Adrenal gland (tissue), 12 donors: Measurements from ENCODE around the gene MCM6. TPM values are rescaled to one million over a fixed set of nuclear protein-coding genes. Genes with fewer than 3 reads are reported as not detected.

Experiments
- DNase-seq, 7 donors: peaks; one replicate each; pipeline ENCODE4 v3.0.0-alpha.2; 2019 to 2020
- H3K27ac ChIP-seq, 5 donors: fragments of 200-600 bp; sonication (generic) in 4 of 5; 1 replicate in 3 of 5; 2 replicates in 2 of 5; pipeline versions ENCODE4 v1.5.1 to v1.8.0; 2016 to 2020; ENCODE audit warnings: mild to moderate bottlenecking in 1 of 5
- H3K27me3 ChIP-seq: fragments of 200-600 bp; 2 replicates; pipeline ENCODE4 v1.8.0; 2021
- H3K36me3 ChIP-seq, 2 donors: fragments of 200-600 bp; replicated peaks in 1 of 2; 1 replicate in 1 of 2; 2 replicates in 1 of 2; pipeline versions ENCODE4 v1.5.1 to v1.8.0; 2018 to 2022
- H3K4me1 ChIP-seq, 2 donors: fragments of 200-600 bp; replicated peaks in 1 of 2; 1 replicate in 1 of 2; 2 replicates in 1 of 2; pipeline versions ENCODE4 v1.5.1 to v1.8.0; 2018 to 2021
- H3K4me3 ChIP-seq, 4 donors: fragments of 200-600 bp; sonication (generic) in 3 of 4; one replicate each; pipeline ENCODE4 v1.5.1; 2016 to 2018
- H3K9me3 ChIP-seq, 3 donors: fragments of 200-600 bp; sonication (generic) in 1 of 3; replicated peaks in 1 of 3; 1 replicate in 2 of 3; 2 replicates in 1 of 3; pipeline versions ENCODE4 v1.5.1 to v1.8.0; 2016 to 2021
- CTCF ChIP-seq, 6 experiments: fragments of 450-650 bp in 4 of 6; fragments of 200-600 bp in 2 of 6; sonication (generic) in 1 of 6; IDR thresholded peaks; 1 replicate in 5 of 6; 2 replicates in 1 of 6; pipeline versions ENCODE4 v1.5.1 to v1.8.0; 2016 to 2021; ENCODE audit warnings: antibody characterized with exemption in 6 of 6, mild to moderate bottlenecking in 2 of 6, moderate library complexity in 1 of 6
- POLR2A ChIP-seq, 2 donors: fragments of 450-650 bp; IDR thresholded peaks; one replicate each; pipeline ENCODE4 v1.6.1; 2017; ENCODE audit warnings: antibody characterized with exemption in 2 of 2, mild to moderate bottlenecking in 2 of 2, moderate library complexity in 1 of 2
- WGBS, 4 donors: extraction: QIAGEN DNeasy Blood & Tissue Kit in 2 of 4; methylation state at CpG; one replicate each; pipeline versions ENCODE4 v1.1.5 to v1.1.7; 2013 to 2017; 5-methylcytosine and 5-hydroxymethylcytosine counted together
- intact Hi-C, 2 donors: fragments of 100-400 bp; cut with DNase I; formaldehyde crosslinking; loops; one replicate each; pipeline versions ENCODE4 v1.14.1 to v1.15.0; 2022 to 2023
- polyA plus RNA-seq, 3 donors: library from polyadenylated mRNA; stranded (reverse); fragments of 200-250 nt in 2 of 3; fragments of 350-450 nt in 1 of 3; fragmentation: Illumina TruSeq in 1 of 3; extraction: RNeasy Lipid Tissue Mini Kit (QIAGEN cat#74804) in 1 of 3; gene quantifications; one replicate each; pipeline ENCODE4 v1.2.3, GENCODE V29; 2013 to 2014
- total RNA-seq, 9 donors: library from RNA; depleted of rRNA in 4 of 9; stranded (reverse); fragments of >200 nt in 4 of 9; fragments of 120-200 nt in 1 of 9; fragmentation: NEBNext Ultra II Directional in 1 of 9; extraction: Animal tissue kit (Norgen Biotek cat#: 25700) in 1 of 9; gene quantifications; one replicate each; pipeline versions ENCODE4 v1.1.0 to v1.2.4, GENCODE V29; 2013 to 2023
- donor health status: healthy with polysubstance abuse.
- donor health status: Bipolar disorder and iron deficiency.
- donor health status: DM: yes; HTN: yes; CAD: no.
- donor health status: DM: no; HTN: no; CAD: no.
- donor health status: DM: no; HTN: no; CAD: no.
- donor health status: DM: yes; HTN: yes; CAD: no.

The MCM6 gene
- total and polyA plus RNA-seq, 12 donors, result 3.4 to 18.9 (median 9.4) TPM

- TF ChIP-seq POLR2A (IDR thresholded peaks at IDR 0.05) (no peak), CTCF (IDR thresholded peaks at IDR 0.05) (no peak)
- no peak overlapping the region for H3K4me3 ChIP-seq
- WGBS, 4 donors, result 78 to 100% (median 86%) methylated on average over 1 of the region's 1 CpG
Measured at GRCh38 chr2:135822855-135823254, 53.4 kb downstream of the MCM6 start.

GRCh38 chr2:135821190-135821589 is 55.1 kb downstream of the MCM6 start:
- Histone ChIP-seq H3K27me3 (no peaks in the 10 kb centered on the region), H3K27ac (no peak overlapping the region), H3K4me3 (no peak overlapping the region), H3K4me1 (no peaks in the 10 kb centered on the region), H3K36me3 (no peaks in the 10 kb centered on the region), H3K9me3 (no peaks in the 10 kb centered on the region)
- no peak for DNase-seq
- TF ChIP-seq POLR2A (IDR thresholded peaks at IDR 0.05), result no peak
- no peak for TF ChIP-seq CTCF (IDR thresholded peaks at IDR 0.05)
- WGBS, 4 donors, result 90 to 100% (median 93%) methylated on average over 2 of the region's 2 CpGs
- intact Hi-C loops, result no loop called here

More at GRCh38 chr2:135822855-135823254, 53.4 kb downstream of the MCM6 start:
- no peaks in the 10 kb centered on the region for H3K9me3 ChIP-seq
- DNase-seq, result no peak
- H3K27ac ChIP-seq, result no peak overlapping the region
- no peaks in the 10 kb centered on the region for H3K36me3 ChIP-seq
- H3K27me3 ChIP-seq, result no peaks in the 10 kb centered on the region
- no peaks in the 10 kb centered on the region for H3K4me1 ChIP-seq
- intact Hi-C loops, result no loop called here

GRCh38 chr2:135820003-135820618 is 56.1 kb downstream of the MCM6 start:
- 52 to 77% (median 60%) methylated on average over 6 to 9 of the region's 9 CpGs for WGBS, 4 donors
- intact Hi-C loops, result no loop called here
- H3K27ac ChIP-seq, result no peak overlapping the region
- TF ChIP-seq CTCF (IDR thresholded peaks at IDR 0.05) (no peak), POLR2A (IDR thresholded peaks at IDR 0.05) (no peak)
- H3K4me1 ChIP-seq, result no peaks in the 10 kb centered on the region
- no peak for DNase-seq
- H3K9me3 ChIP-seq, result no peaks in the 10 kb centered on the region
- H3K4me3 ChIP-seq, result no peak overlapping the region
- no peaks in the 10 kb centered on the region for H3K27me3 ChIP-seq
- no peaks in the 10 kb centered on the region for H3K36me3 ChIP-seq

- intact Hi-C loops, result no loop called here
- peak in 1 of 7 donors; percentile 8 for DNase-seq
- WGBS, 4 donors, result 58 to 71% (median 62%) methylated on average over 5 to 8 of the region's 8 CpGs
- no peak for TF ChIP-seq CTCF (IDR thresholded peaks at IDR 0.05)
- H3K36me3 ChIP-seq, result no peaks in the 10 kb centered on the region
- H3K27ac ChIP-seq, result no peak overlapping the region
- H3K4me3 ChIP-seq, result no peak overlapping the region
- no peaks in the 10 kb centered on the region for H3K4me1 ChIP-seq
- no peaks in the 10 kb centered on the region for H3K9me3 ChIP-seq
- no peaks in the 10 kb centered on the region for H3K27me3 ChIP-seq
Measured at GRCh38 chr2:135818937-135819610, 57.2 kb downstream of the MCM6 start.
